HG02610 (cell line): Measurements from ENCODE around the gene PC.
A peak's percentile ranks its signal among the peaks of the same experiment; 100 is the strongest.

Source experiments
- ATAC-seq: cut with Tn5 transposase; IDR thresholded peaks from one replicate; pipeline ENCODE4 v1.9.1; 2021; ENCODE audit warnings: mild to moderate bottlenecking, moderate library complexity; ENCODE audit not compliant: unreplicated experiment

Gene PC

GRCh38 chr11:66957971-66958231 lies 282 bp downstream of the PC start:
- ATAC-seq, result peak; percentile 9

GRCh38 chr11:66956689-66957290 lies 1.4 kb downstream of the PC start:
- ATAC-seq, result no peak

- ATAC-seq, result no peak
Measured at GRCh38 chr11:66953081-66953833, 4.9 kb downstream of the PC start.

GRCh38 chr11:66951927-66952337 lies 6.3 kb downstream of the PC start:
- no peak for ATAC-seq

- no peak for ATAC-seq
Measured at GRCh38 chr11:66951135-66951534, 7.0 kb downstream of the PC start.

- ATAC-seq, result no peak
Measured at GRCh38 chr11:66950112-66950535, 8.1 kb downstream of the PC start.

GRCh38 chr11:66938582-66939135 lies 19.5 kb downstream of the PC start:
- ATAC-seq, result no peak

GRCh38 chr11:66937193-66937733 lies 20.9 kb downstream of the PC start:
- ATAC-seq, result no peak

GRCh38 chr11:66936311-66936711 lies 21.9 kb downstream of the PC start:
- no peak for ATAC-seq

- ATAC-seq, result no peak
Measured at GRCh38 chr11:66934950-66935779, 23.0 kb downstream of the PC start.

- no peak for ATAC-seq
Measured at GRCh38 chr11:66933531-66933930, 24.7 kb downstream of the PC start.

GRCh38 chr11:66932543-66932942 lies 25.6 kb downstream of the PC start:
- no peak for ATAC-seq

GRCh38 chr11:66929753-66930152 lies 28.4 kb downstream of the PC start:
- no peak for ATAC-seq

GRCh38 chr11:66924272-66924671 lies 33.9 kb downstream of the PC start:
- no peak for ATAC-seq

GRCh38 chr11:66922551-66922950 lies 35.6 kb downstream of the PC start:
- ATAC-seq, result no peak

- ATAC-seq, result no peak
Measured at GRCh38 chr11:66920978-66921784, 37.0 kb downstream of the PC start.

- no peak for ATAC-seq
Measured at GRCh38 chr11:66919923-66920322, 38.3 kb downstream of the PC start.

- ATAC-seq, result no peak
Measured at GRCh38 chr11:66918741-66919140, 39.4 kb downstream of the PC start.

GRCh38 chr11:66915866-66916265 lies 42.3 kb downstream of the PC start:
- no peak for ATAC-seq

GRCh38 chr11:66915046-66915832 lies 42.9 kb downstream of the PC start:
- ATAC-seq, result no peak
